CD14-positive monocyte (primary cell): Measurements from ENCODE around the gene MAP10. TPM values are rescaled to one million over a fixed set of nuclear protein-coding genes. Genes with fewer than 3 reads are reported as not detected.

Source experiments
- DNase-seq, 3 donors: peaks; one replicate each; pipeline ENCODE4 v3.0.0-alpha.2; 2011 to 2022
- H2AFZ ChIP-seq: 2 replicates; pipeline ENCODE4 v1.6.0; 2012; ENCODE audit warnings: mild to moderate bottlenecking, low read depth, low read length, inconsistent platforms; ENCODE audit not compliant: insufficient read depth, poor library complexity, severe bottlenecking
- H3K27ac ChIP-seq, 2 donors: 1 replicate in 1 of 2; 2 replicates in 1 of 2; pipeline ENCODE4 v1.5.1; 2012 to 2013; ENCODE audit warnings: low read length in 2 of 2, control low read depth in 1 of 2, inconsistent platforms in 1 of 2, low read depth in 1 of 2, mild to moderate bottlenecking in 1 of 2
- H3K27me3 ChIP-seq, 2 donors: one replicate each; pipeline versions ENCODE4 v1.6.0 to v1.6.1; 2011 to 2013; ENCODE audit warnings: low read length in 2 of 2; ENCODE audit not compliant: control insufficient read depth in 2 of 2, insufficient read depth in 2 of 2
- H3K36me3 ChIP-seq, 2 donors: replicated peaks in 1 of 2; 1 replicate in 1 of 2; 2 replicates in 1 of 2; pipeline versions ENCODE4 v1.5.1 to v1.6.1; 2012 to 2013; ENCODE audit warnings: low read length in 2 of 2, control low read depth in 1 of 2, inconsistent platforms in 1 of 2, mild to moderate bottlenecking in 1 of 2; ENCODE audit not compliant: insufficient read depth in 2 of 2, control insufficient read depth in 1 of 2
- H3K4me1 ChIP-seq, 2 donors: 1 replicate in 1 of 2; 2 replicates in 1 of 2; pipeline versions ENCODE4 v1.5.1 to v1.6.1; 2012 to 2013; ENCODE audit warnings: low read length in 2 of 2, control low read depth in 1 of 2, inconsistent platforms in 1 of 2, mild to moderate bottlenecking in 1 of 2, moderate library complexity in 1 of 2; ENCODE audit not compliant: insufficient read depth in 2 of 2, control insufficient read depth in 1 of 2
- H3K4me2 ChIP-seq: replicated peaks from 2 replicates; pipeline ENCODE3; 2012; ENCODE audit warnings: low read length, moderate library complexity, mild to moderate bottlenecking; ENCODE audit not compliant: poor library complexity, severe bottlenecking; ENCODE audit errors: extremely low read depth
- H3K4me3 ChIP-seq, 3 experiments: fragments of 200-600 bp in 1 of 3; sonication (generic) in 1 of 3; replicated peaks in 1 of 3; 1 replicate in 2 of 3; 2 replicates in 1 of 3; pipeline ENCODE4 v1.5.1; 2011 to 2013; ENCODE audit warnings: low read length in 3 of 3, mild to moderate bottlenecking in 3 of 3, control low read depth in 2 of 3, low read depth in 2 of 3, inconsistent platforms in 1 of 3, moderate library complexity in 1 of 3
- H3K79me2 ChIP-seq: 2 replicates; pipeline ENCODE4 v1.6.0; 2012; ENCODE audit warnings: mild to moderate bottlenecking, control low read depth, inconsistent platforms, low read length, moderate library complexity; ENCODE audit not compliant: insufficient read depth
- H3K9ac ChIP-seq: 2 replicates; pipeline ENCODE4 v1.6.0; 2017; ENCODE audit warnings: low read length, mild to moderate bottlenecking; ENCODE audit not compliant: insufficient read depth, poor library complexity, severe bottlenecking
- H3K9me3 ChIP-seq, 2 donors: replicated peaks in 1 of 2; 1 replicate in 1 of 2; 2 replicates in 1 of 2; pipeline versions ENCODE4 v1.5.1 to v1.6.1; 2012 to 2013; ENCODE audit warnings: low read length in 2 of 2, control low read depth in 1 of 2; ENCODE audit not compliant: control insufficient read depth in 1 of 2, insufficient read depth in 1 of 2
- H4K20me1 ChIP-seq: 2 replicates; pipeline ENCODE4 v1.6.0; 2012; ENCODE audit warnings: mild to moderate bottlenecking, low read length, control low read depth, moderate library complexity; ENCODE audit not compliant: insufficient read depth
- H3K27ac Mint-ChIP-seq, 7 donors: one replicate each; pipeline ENCODE4 v1.8.0; 2020; ENCODE audit warnings: mild to moderate bottlenecking in 7 of 7, mixed read lengths in 7 of 7, moderate library complexity in 6 of 7, inconsistent platforms in 2 of 7
- H3K27me3 Mint-ChIP-seq, 3 donors: one replicate each; pipeline ENCODE4 v1.8.0; 2021 to 2022; ENCODE audit warnings: low read depth in 3 of 3, mild to moderate bottlenecking in 3 of 3, mixed read lengths in 3 of 3, moderate library complexity in 3 of 3, inconsistent platforms in 1 of 3
- H3K36me3 Mint-ChIP-seq, 2 donors: one replicate each; pipeline ENCODE4 v1.8.0; 2020; ENCODE audit warnings: mixed read lengths in 2 of 2, inconsistent platforms in 1 of 2, mild to moderate bottlenecking in 1 of 2
- H3K4me1 Mint-ChIP-seq: one replicate; pipeline ENCODE4 v1.8.0; 2020; ENCODE audit warnings: mild to moderate bottlenecking, mixed read lengths
- H3K4me3 Mint-ChIP-seq, 2 donors: one replicate each; pipeline ENCODE4 v1.8.0; 2020; ENCODE audit warnings: mild to moderate bottlenecking in 2 of 2, mixed read lengths in 2 of 2, moderate library complexity in 1 of 2
- H3K9me3 Mint-ChIP-seq, 7 donors: one replicate each; pipeline ENCODE4 v1.8.0; 2020 to 2022; ENCODE audit warnings: mixed read lengths in 7 of 7, mild to moderate bottlenecking in 6 of 7, moderate library complexity in 6 of 7, inconsistent platforms in 2 of 7
- CTCF ChIP-seq: fragments of 200-600 bp; IDR thresholded peaks from one replicate; pipeline ENCODE4 v1.8.0; 2022; ENCODE audit warnings: antibody characterized with exemption, mild to moderate bottlenecking
- WGBS: methylation state at CpG from one replicate; pipeline ENCODE4 v1.1.5; 2013; ENCODE audit warnings: missing lambda C conversion rate; ENCODE audit not compliant: insufficient coverage; 5-methylcytosine and 5-hydroxymethylcytosine counted together
- intact Hi-C, 2 donors: fragments of 100-400 bp; cut with micrococcal nuclease; formaldehyde crosslinking; loops; one replicate each; pipeline versions ENCODE4 v1.15.0 to v1.15.1; 2023
- polyA plus RNA-seq, 3 donors: library from polyadenylated mRNA; depleted of rRNA in 1 of 3; unstranded in 2 of 3; stranded (reverse) in 1 of 3; fragments of 300-500 nt in 2 of 3; fragments of >200 nt in 1 of 3; fragmentation: Illumina TruSeq in 2 of 3; gene quantifications; 1 replicate in 2 of 3; 2 replicates in 1 of 3; pipeline ENCODE4 v1.2.3, GENCODE V29; 2012 to 2021

The MAP10 gene
- polyA plus RNA-seq, 3 donors = 0.53 to 2.3 (median 1.1) TPM

GRCh38 chr1:232769733-232770132, 35.5 kb upstream of the MAP10 start:
- Histone ChIP-seq H3K4me3 (no peak overlapping the region), H4K20me1 (no peaks in the 10 kb centered on the region), H3K36me3 (no peaks in the 10 kb centered on the region), H3K4me1 (peaks cover 42 to 43% of the 10 kb centered on the region in 2 donors), H3K9me3 (no peaks in the 10 kb centered on the region), H2AFZ (no peak overlapping the region), H3K27me3 (no peaks in the 10 kb centered on the region), H3K4me2 (no peak overlapping the region), H3K9ac (no peak overlapping the region), H3K27ac (no peak overlapping the region), H3K79me2 (no peaks in the 10 kb centered on the region)
- no peak overlapping the region for H3K4me3 Mint-ChIP-seq
- no peak for TF ChIP-seq CTCF
- H3K9me3 Mint-ChIP-seq = peaks cover 0 to 3% (median 0%) of the 10 kb centered on the region in 7 donors
- peaks cover 41% of the 10 kb centered on the region for H3K4me1 Mint-ChIP-seq
- WGBS = 100% methylated on average over 2 of the region's 2 CpGs
- no peaks in the 10 kb centered on the region for H3K27me3 Mint-ChIP-seq
- H3K27ac Mint-ChIP-seq = no peak overlapping the region
- H3K36me3 Mint-ChIP-seq = no peaks in the 10 kb centered on the region
- intact Hi-C loops = loop anchor here in 1 of 2 donors (5.0 kb wide), 1 partner anchor 57 kb away; no protein-coding TSS in a partner anchor
- no peak for DNase-seq

GRCh38 chr1:232773752-232774151, 31.5 kb upstream of the MAP10 start:
- H3K4me3 ChIP-seq = no peak overlapping the region
- TF ChIP-seq CTCF = no peak
- H4K20me1 ChIP-seq = no peaks in the 10 kb centered on the region
- no peaks in the 10 kb centered on the region for H3K27me3 ChIP-seq
- no peaks in the 10 kb centered on the region for H3K36me3 Mint-ChIP-seq
- no peaks in the 10 kb centered on the region for H3K27me3 Mint-ChIP-seq
- no peaks in the 10 kb centered on the region for H3K36me3 ChIP-seq
- no peak overlapping the region for H2AFZ ChIP-seq
- no peak for DNase-seq
- H3K27ac ChIP-seq = no peak overlapping the region
- H3K4me2 ChIP-seq = no peak overlapping the region
- H3K79me2 ChIP-seq = no peaks in the 10 kb centered on the region
- intact Hi-C loops = no loop called here
- WGBS = 100% methylated on average over 4 of the region's 9 CpGs
- peaks cover under 1% of the 10 kb centered on the region for H3K4me1 Mint-ChIP-seq
- H3K27ac Mint-ChIP-seq = peak overlapping the region in 1 of 7 donors; percentile 48
- peaks cover 0 to 3% (median 0%) of the 10 kb centered on the region in 7 donors for H3K9me3 Mint-ChIP-seq
- H3K4me3 Mint-ChIP-seq = no peak overlapping the region
- no peak overlapping the region for H3K9ac ChIP-seq
- H3K9me3 ChIP-seq = no peaks in the 10 kb centered on the region
- H3K4me1 ChIP-seq = peaks cover 2% of the 10 kb centered on the region in 2 donors
